ENCODE results near the gene CACNA1H.

CACNA1H gene

DNA sequence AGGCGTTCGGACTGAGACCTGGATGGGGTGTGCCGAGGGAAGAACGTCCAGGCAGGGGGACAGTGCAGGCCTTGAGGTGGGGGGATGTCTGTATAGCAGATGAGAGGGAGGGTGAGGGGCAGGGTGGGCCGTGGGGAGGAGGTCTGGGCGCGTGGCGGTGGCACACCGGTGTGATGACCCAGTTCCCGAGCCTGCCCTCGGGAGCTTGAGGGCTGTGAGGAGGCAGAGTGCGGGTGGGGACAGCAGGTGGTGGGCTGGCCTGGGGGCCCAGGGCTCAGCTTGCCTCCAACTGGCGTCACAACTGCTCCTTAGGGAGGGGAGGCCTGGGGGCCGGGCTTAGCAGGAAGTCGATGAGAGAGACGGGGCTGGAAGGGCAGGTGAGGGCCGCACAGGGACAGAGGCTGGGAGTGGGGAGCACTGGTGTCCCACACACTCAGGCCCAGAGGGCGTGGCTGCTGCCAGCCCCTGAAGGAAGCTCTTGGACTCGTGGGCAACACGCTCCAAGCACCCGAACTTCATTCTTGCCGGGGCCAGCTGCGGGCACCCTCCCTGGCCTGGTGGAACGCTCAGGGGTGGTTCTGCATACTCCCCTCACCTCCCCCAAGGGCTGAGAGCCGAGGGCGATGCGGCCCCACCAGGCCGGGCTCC, 6.5 kb downstream of the CACNA1H start:
- Histone ChIP-seq H3K36me3 (ENCODE audit: low read length) (no peaks in the 10 kb centered on the region), H2AFZ (ENCODE audit: low read depth, low read length, severe bottlenecking) (no peak overlapping the region), H3F3A (ENCODE audit: insufficient read depth) (no peaks in the 10 kb centered on the region), H3K9me2 (replicated peaks; ENCODE audit: insufficient read depth, low read length) (no peaks in the 10 kb centered on the region), H3K4me3 (ENCODE audit: insufficient read depth, low read length, poor library complexity, severe bottlenecking) (no peak overlapping the region), H3K9me3 (ENCODE audit: insufficient read depth, low read length) (no peaks in the 10 kb centered on the region), H3K4me2 (ENCODE audit: low read depth, low read length, poor library complexity, severe bottlenecking) (no peak overlapping the region), H3K27ac (ENCODE audit: low read depth, low read length) (no peak overlapping the region), H3K9ac (ENCODE audit: low read length) (no peak overlapping the region), H4K20me1 (ENCODE audit: low read depth, low read length) (no peaks in the 10 kb centered on the region), H3K27me3 (ENCODE audit: low read length) (no peaks in the 10 kb centered on the region), H3K79me2 (ENCODE audit: insufficient read depth, low read length) (no peaks in the 10 kb centered on the region)
- TF ChIP-seq, protein P1, sequence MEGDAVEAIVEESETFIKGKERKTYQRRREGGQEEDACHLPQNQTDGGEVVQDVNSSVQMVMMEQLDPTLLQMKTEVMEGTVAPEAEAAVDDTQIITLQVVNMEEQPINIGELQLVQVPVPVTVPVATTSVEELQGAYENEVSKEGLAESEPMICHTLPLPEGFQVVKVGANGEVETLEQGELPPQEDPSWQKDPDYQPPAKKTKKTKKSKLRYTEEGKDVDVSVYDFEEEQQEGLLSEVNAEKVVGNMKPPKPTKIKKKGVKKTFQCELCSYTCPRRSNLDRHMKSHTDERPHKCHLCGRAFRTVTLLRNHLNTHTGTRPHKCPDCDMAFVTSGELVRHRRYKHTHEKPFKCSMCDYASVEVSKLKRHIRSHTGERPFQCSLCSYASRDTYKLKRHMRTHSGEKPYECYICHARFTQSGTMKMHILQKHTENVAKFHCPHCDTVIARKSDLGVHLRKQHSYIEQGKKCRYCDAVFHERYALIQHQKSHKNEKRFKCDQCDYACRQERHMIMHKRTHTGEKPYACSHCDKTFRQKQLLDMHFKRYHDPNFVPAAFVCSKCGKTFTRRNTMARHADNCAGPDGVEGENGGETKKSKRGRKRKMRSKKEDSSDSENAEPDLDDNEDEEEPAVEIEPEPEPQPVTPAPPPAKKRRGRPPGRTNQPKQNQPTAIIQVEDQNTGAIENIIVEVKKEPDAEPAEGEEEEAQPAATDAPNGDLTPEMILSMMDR (IDR thresholded peaks at IDR 0.05; ENCODE audit: insufficient read depth, low read length, poor library complexity, severe bottlenecking), result no peak
- TF ChIP-seq EZH2phosphoT487 (conservative IDR thresholded peaks at IDR 0.05; ENCODE audit: low read length), result no peak

DNA sequence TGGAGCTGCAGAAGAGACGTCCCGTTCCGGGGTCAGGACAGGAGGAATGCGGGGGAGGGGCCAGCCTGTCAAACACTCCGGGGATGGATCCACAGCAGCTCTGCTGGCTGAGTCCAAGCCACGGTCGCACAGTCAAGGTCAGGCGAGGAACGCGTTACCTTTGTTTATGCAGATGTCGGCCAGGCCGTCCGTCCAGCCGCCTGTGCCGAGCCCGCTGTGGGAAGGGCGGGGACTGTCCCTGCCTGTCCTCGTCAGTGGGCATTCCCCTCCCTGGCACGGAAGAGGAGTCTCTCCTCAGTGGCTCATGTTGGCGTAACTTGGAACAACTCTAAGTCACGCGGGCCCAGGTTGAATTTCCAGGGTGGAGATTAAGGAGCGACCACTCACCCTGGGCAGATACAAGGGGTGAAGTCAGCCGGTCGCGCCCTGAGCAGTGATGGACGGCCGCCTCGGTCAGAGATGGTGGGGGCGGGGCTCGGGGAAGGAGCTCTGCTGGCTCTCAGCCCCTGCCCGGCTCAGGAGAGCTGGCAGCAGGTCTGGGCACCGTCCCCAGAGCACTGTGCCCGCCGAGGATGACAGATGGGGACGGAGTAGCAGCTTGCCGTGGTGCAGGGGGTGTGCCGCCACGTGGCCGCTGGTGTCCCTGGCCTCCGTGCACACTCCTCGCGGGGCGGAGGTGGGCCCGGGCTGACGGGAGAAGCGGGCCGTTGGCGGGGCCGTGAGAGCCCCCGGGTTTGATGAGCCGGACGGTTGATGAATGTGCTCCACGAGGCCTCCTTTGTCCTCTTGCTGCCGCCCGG, 7.3 kb downstream of the CACNA1H start:
- Histone ChIP-seq H3K36me3 (ENCODE audit: low read length) (no peaks in the 10 kb centered on the region), H3F3A (ENCODE audit: insufficient read depth) (no peaks in the 10 kb centered on the region), H3K9me3 (ENCODE audit: insufficient read depth, low read length) (no peaks in the 10 kb centered on the region), H3K27ac (ENCODE audit: low read depth, low read length) (no peak overlapping the region), H3K9ac (ENCODE audit: low read length) (no peak overlapping the region), H2AFZ (ENCODE audit: low read depth, low read length, severe bottlenecking) (no peak overlapping the region), H3K9me2 (replicated peaks; ENCODE audit: insufficient read depth, low read length) (no peaks in the 10 kb centered on the region), H3K27me3 (ENCODE audit: low read length) (no peaks in the 10 kb centered on the region), H3K4me3 (ENCODE audit: insufficient read depth, low read length, poor library complexity, severe bottlenecking) (no peak overlapping the region), H4K20me1 (ENCODE audit: low read depth, low read length) (no peaks in the 10 kb centered on the region), H3K79me2 (ENCODE audit: insufficient read depth, low read length) (no peaks in the 10 kb centered on the region), H3K4me2 (ENCODE audit: low read depth, low read length, poor library complexity, severe bottlenecking) (no peak overlapping the region)
- TF ChIP-seq EZH2phosphoT487 (conservative IDR thresholded peaks at IDR 0.05; ENCODE audit: low read length), result no peak
- TF ChIP-seq, protein P1 (IDR thresholded peaks at IDR 0.05; ENCODE audit: insufficient read depth, low read length, poor library complexity, severe bottlenecking), result no peak

DNA sequence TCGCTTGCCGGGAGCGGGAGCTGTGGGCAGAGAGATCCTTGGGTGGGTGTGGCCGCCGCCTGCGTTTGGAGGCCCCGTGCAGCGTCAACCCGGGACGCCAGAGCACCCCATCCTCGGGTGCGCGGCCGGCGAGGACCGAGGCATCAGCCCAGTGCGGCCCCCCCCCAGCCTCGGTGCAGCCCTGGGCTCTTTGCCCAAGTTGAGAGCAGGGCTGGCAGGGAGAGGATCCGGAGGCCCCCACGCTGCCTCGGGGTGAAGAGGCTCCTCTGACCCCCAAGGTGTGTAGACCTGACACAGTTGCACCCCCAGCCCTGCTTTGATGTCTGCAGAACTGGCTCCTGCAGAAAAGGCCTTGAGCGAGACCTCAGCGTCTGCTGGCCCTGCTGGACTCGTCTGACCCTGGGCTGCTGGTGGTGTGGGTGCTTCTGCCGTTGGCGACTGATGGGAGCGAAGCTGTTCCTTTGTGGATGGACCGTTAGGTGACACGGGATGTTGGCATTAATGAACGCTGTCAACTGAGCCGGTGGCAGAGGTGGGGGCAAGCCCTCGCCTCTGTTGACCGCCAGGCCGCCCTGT, 8.0 kb downstream of the CACNA1H start:
- H3K27me3 ChIP-seq (ENCODE audit: low read length), result no peaks in the 10 kb centered on the region
- no peak overlapping the region for H2AFZ ChIP-seq (ENCODE audit: low read depth, low read length, severe bottlenecking)
- H3K27ac ChIP-seq (ENCODE audit: low read depth, low read length), result no peak overlapping the region
- H4K20me1 ChIP-seq (ENCODE audit: low read depth, low read length), result no peaks in the 10 kb centered on the region
- H3K9ac ChIP-seq (ENCODE audit: low read length), result no peak overlapping the region
- no peak overlapping the region for H3K4me2 ChIP-seq (ENCODE audit: low read depth, low read length, poor library complexity, severe bottlenecking)
- H3K36me3 ChIP-seq (ENCODE audit: low read length), result no peaks in the 10 kb centered on the region
- H3K79me2 ChIP-seq (ENCODE audit: insufficient read depth, low read length), result no peaks in the 10 kb centered on the region
- no peaks in the 10 kb centered on the region for H3K9me2 ChIP-seq (replicated peaks; ENCODE audit: insufficient read depth, low read length)
- H3K4me3 ChIP-seq (ENCODE audit: insufficient read depth, low read length, poor library complexity, severe bottlenecking), result no peak overlapping the region
- no peaks in the 10 kb centered on the region for H3K9me3 ChIP-seq (ENCODE audit: insufficient read depth, low read length)
- no peak for TF ChIP-seq EZH2phosphoT487 (conservative IDR thresholded peaks at IDR 0.05; ENCODE audit: low read length)
- TF ChIP-seq, protein P1 (IDR thresholded peaks at IDR 0.05; ENCODE audit: insufficient read depth, low read length, poor library complexity, severe bottlenecking), result no peak
- no peaks in the 10 kb centered on the region for H3F3A ChIP-seq (ENCODE audit: insufficient read depth)

All from SU-DHL-6 (cell line).